GM19193 (cell line): Measurements from ENCODE around the gene RUNX1.

Experiments used
- POLR2A ChIP-seq: IDR thresholded peaks from 4 replicates; pipeline ENCODE4 v1.6.1; 2011; ENCODE audit not compliant: insufficient read depth, insufficient read length; ENCODE audit errors: extremely low read depth

The RUNX1 gene

GRCh38 chr21:35028451-35028978 lies 20.6 kb downstream of the RUNX1 start:
- no peak for TF ChIP-seq POLR2A

DNA sequence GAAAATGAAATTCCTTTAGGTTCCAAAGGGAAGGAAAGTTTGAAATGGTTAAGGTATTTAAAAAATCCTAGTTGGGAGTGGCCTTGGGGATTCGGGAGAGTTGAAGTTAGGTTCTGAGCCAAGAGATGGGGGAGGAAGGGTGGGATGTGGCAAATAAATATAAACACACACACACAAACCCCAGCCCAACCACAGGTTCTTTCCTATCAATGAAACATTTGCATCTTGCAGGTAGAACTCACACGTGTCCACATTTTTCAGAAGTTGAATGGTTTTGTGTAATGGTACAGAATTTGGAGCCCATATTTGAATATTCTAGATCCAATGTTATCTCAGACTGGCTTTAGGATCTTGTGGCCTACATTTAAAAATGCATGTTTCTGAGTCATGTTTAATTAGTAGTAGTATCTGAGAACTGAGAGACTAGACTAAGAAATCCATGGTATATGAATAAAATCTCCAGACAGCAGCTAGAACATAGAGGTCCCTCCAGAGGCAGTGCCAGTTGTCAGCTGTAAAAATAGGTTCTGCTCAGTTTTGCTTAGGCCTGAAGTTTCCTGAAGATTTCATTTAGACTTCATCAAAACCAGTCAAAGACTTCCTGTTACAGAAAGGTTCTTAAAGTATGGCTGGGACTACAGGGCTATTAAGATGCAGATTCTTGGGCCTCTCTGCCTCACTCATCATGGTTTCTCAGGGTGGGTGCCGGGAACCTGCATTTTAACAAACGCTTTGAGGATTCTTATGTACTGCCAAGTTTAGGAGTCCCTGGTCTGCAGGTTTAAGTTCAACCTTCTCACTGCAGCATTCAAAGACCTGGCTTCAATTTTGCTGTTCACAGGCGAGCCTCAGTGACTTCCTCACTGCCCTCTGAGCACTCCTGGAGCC lies 21.3 kb downstream of the RUNX1 start:
- TF ChIP-seq POLR2A = no peak

DNA sequence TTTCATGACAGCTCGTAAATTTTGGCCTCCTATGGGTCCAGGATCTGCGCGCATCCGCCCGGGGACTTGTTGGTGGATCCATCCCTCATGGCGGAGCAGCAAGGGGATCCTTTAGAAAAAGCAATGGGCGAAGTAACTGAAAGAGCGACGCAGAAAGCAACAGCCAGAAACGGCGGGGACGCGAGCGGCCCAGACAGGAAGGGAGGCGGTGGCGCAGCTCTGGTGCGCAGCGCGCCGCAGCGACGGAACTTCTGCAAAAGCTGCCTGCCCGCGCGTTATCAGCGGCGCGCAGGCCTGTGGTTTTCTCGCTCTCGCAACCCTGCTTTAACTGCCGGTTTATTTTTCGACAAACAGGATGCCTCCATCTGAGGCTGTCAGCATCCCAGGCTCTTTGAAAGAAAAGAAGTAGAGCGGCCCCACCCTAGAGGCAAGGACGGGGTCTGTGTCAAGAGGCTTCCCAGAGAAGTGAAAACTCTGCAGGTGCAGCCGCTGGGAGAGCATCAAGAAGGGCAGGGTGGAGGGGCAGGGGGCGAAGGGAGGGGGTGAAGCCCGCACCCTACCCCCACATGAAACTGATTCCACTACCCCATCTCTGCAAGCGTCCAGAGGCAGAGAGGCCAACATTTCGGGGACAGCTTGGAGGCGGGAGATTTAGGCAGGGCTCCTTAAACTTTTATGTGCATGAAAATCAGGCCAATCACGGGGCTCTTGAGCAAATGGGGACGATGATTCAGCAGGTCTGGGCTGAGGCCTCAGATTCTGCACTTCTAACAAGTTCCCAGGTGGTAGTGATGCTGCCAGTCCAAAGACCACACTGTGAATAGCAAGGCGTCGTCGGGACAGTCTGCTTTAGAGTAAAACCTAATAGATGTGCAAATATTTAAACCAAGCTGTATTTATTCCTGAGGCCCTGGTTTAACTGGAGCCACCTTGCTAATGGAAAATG lies 22.2 kb downstream of the RUNX1 start:
- TF ChIP-seq POLR2A = no peak

DNA sequence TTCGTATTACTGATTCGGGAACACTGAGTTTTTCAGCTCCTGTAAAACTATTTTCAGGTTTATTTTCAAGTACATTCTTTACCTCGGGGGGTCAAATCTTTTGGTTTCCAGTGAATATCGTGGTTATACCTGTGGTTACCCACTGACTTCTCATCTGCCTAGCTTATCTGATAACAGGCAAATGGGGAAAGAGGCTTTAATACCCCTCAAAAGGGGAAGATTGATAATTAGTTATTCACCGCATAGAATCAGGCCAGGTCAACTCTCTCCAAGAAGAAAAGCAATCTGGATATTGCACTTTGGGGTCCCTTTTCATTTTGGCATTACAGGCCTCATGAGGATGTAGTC lies 23.0 kb downstream of the RUNX1 start:
- no peak for TF ChIP-seq POLR2A

GRCh38 chr21:35025206-35026152 lies 23.6 kb downstream of the RUNX1 start:
- TF ChIP-seq POLR2A = no peak

- TF ChIP-seq POLR2A = no peak
These were observed 24.6 kb downstream of the RUNX1 start for GRCh38 chr21:35024513-35024912.

- TF ChIP-seq POLR2A = no peak
These were observed 25.1 kb downstream of the RUNX1 start for GRCh38 chr21:35024071-35024420.

DNA sequence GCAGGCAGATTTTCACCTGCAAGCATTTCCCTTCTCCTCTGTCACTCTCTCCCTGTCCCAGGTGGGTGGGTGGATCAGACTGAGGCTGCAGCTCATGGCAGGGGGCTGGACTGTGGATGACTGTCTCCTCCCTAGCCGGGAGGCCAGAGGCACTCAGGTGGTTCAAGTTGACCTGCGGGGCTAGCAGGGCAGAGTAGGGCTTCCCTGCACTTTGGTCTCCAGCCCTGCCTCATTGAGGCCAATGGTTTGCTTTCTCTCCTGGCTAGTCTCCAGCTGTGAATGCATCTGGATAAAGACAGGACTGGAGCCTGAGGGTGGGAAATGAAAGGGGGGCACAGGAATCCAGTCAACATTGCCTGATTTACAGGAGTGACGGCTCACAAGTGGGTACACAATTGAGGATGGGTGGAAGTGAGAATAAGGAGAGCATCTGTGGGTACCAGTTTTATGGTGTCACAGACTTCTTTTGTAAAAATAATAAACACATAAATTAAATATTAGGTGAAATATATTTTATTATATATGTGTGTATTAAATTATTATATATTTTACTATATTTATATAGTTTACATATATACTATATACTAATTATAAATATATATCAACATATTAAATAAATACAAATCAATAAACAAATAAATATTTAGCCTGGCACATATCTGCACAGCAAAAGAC lies 25.6 kb downstream of the RUNX1 start:
- no peak for TF ChIP-seq POLR2A

GRCh38 chr21:35021546-35021945 lies 27.6 kb downstream of the RUNX1 start:
- TF ChIP-seq POLR2A = no peak

DNA sequence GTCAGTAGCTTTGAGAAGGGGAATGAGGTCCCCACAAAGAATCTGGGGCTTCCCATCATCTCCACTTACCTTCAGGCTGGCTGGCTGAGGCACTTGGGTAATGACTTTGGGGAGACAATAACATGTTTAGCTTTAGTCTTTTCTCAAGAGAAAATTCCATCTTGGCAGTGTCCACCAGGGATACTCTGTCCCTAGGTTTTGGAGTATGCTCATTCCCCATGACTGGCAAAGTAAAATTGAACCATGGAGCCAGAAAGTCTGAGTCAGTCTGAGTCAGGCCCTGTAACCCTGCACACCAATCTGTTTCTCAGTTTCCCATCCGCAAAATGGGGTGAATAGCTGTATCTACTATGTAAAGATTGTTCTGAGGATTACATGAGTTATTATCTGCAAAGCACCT lies 28.2 kb downstream of the RUNX1 start:
- TF ChIP-seq POLR2A = no peak

- no peak for TF ChIP-seq POLR2A
These were observed 28.7 kb downstream of the RUNX1 start for GRCh38 chr21:35020436-35020835.

DNA sequence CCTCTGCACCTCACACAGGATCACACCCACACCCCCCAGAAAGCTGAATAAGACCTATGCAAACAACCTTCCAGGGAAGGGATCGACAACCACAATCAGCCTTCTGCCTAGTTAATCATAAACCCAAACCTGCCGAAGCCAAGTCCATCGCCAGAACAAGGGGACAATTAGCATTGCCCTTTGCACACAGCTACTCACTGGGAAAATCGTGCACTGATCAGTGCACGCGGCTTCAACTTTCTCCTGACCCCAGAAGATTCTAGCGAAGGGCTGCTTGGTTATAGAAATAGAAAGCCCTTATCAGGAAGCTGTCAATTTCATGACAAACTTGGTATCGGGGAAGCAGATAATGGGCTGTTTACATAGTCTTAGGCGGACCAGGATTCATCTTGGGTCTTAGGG lies 29.5 kb downstream of the RUNX1 start:
- no peak for TF ChIP-seq POLR2A

- TF ChIP-seq POLR2A = no peak
These were observed 31.8 kb downstream of the RUNX1 start for GRCh38 chr21:35017256-35017655.

- no peak for TF ChIP-seq POLR2A
These were observed 32.4 kb downstream of the RUNX1 start for GRCh38 chr21:35016517-35017188.

GRCh38 chr21:35016071-35016470 lies 33.0 kb downstream of the RUNX1 start:
- TF ChIP-seq POLR2A = no peak
